GM18867 (cell line): ENCODE data around the gene EXOC6.
"Not testable (repeated sequence)": the region's sequence is repeated elsewhere in the genome, so short reads cannot be mapped to it uniquely, and the experiment has no call there.

Experiments
- ATAC-seq: cut with Tn5 transposase; IDR thresholded peaks from one replicate; pipeline ENCODE4 v1.9.1; 2021; ENCODE audit warnings: mild to moderate bottlenecking, moderate library complexity; ENCODE audit not compliant: unreplicated experiment

Gene EXOC6

GRCh38 chr10:93101148-93101547 is 252.8 kb downstream of the EXOC6 start:
- ATAC-seq: not testable (repeated sequence)

- ATAC-seq: no peak
Measured at GRCh38 chr10:93103953-93104352, 255.6 kb downstream of the EXOC6 start.

DNA sequence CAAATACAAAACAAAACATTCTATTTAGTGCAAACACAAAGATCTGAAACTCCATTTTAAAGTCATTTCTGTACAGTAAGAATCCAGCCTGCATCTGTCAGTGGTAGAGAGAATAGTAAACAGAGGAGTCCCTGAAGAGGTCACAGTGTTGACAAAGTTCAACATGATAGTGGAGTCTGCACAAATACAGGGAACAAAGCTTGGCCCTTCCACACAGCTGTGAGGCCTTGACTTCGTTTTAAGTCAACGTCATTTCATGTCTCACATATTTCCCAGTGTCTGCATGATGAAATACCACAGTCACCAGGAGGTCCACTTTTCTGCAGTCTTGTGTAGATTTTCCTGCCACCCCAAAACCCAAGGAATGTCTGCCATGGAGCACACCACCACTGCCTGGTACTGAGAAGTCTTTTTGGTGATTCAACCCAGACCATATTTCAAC is 258.3 kb downstream of the EXOC6 start:
- no peak for ATAC-seq
